ENCODE data around the gene PARN.
A peak's percentile ranks its signal among the peaks of the same experiment; 100 is the strongest.

The PARN gene

DNA sequence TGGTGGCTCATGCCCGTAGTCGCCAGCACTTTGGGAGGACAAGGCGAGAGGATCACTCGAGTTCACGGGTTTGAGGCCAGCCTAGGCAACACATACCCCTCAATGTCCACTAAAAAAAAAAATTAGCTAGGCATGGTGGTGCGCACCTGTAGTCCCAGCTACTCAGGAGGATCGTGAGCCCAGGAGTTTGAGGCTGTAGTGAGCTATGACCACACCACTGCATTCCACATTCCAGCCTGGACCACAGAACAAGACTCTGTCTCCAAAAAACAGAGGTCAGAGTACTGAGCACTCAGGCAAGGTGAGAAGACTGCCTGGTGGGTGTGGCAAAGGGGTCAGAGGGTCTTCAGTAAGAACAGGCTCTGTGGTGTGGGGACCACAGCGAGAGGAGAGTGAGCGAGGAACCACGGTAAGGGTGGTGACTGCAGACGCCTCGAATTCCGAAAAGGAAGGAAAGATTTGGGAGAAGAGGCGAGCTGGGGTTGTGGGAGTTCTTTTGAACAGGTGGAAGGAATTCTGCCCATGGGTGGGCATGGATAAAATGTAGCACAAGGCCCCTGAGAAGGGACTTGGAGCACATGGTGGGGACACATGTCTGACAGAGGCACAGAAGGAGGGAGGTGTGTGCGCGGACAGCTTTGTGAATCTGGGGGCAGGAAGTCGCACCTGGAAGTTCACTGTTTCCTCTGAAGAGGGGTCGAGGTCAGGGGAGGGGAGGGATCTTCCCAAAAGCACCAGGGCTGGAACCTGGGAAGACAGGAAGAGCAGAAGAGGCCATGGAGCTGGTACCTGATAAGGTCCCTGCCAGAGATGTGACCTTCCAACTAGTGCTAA, 134.6 kb downstream of the PARN start:
- DNase-seq = no peak

DNA sequence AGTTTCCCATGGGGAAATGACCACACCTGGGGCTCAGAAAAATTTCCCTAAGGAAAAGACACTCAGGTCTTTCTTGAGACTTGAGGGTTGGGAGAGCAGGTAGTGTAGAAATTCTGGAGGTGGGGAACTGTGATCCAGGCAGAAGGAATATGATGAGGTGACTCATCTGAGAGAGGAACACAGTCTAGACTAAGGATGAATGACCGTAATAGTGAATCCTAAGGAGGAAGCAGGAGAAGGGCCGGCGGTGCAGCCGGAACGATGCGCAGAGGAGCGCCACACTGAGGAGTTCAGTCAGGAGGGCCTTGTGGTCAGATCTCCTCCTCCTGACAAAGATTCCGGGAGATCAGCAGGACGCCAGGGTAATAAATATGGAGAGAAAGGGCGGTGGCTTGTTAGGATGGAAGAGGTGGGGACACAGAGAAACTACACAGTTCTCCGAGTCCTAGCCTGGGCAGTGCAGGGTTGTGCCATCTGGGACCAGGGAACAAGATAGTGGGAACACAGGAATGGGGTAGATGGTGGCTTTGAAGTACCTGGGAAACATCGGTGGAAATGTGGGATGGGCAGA, 135.6 kb downstream of the PARN start:
- no peak for DNase-seq

GRCh38 chr16:14493791-14494190, 136.3 kb downstream of the PARN start:
- DNase-seq = no peak

DNA sequence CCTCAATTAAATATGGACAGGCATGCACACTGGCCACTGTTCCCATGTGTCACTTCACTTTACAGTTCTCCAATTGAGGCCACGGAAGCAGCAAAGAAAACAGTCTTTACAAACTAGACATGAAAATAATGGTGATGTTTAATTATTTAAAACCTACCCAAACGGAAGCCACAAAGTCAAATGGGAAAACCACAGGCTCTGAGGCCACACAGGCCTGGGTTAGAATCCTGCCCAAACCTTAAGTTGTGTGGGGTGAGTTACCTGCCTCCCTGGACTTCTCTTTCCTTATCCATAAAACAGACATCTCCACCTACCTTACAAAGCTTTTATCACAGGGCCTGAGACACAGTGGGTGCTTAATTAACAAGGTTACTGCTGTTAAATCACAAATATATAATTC, 137.4 kb downstream of the PARN start:
- no peak for DNase-seq

GRCh38 chr16:14491861-14492529, 138.1 kb downstream of the PARN start:
- no peak for DNase-seq

DNA sequence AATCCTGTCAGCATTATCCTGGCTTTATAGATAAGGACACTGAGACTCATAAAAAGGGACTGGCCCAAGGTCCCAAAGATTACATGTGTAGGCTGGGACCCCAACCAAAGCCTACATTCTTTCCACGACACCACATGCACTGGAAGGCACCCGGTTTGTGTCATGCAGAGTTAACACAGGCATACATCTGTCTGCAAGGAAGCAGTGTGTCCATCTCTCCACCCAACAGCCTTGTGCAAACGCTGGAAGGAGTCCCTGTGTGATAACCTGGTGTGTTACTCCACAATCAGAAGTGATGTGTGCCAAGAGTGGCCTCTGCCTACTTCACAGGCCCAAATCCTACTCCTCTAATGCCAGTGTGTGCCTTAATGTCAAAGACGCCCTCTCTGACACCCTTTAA, 139.8 kb downstream of the PARN start:
- DNase-seq = no peak

- DNase-seq = peak in 1 of 2 experiments; percentile 36
These were observed 140.6 kb downstream of the PARN start for GRCh38 chr16:14489460-14489859.

DNA sequence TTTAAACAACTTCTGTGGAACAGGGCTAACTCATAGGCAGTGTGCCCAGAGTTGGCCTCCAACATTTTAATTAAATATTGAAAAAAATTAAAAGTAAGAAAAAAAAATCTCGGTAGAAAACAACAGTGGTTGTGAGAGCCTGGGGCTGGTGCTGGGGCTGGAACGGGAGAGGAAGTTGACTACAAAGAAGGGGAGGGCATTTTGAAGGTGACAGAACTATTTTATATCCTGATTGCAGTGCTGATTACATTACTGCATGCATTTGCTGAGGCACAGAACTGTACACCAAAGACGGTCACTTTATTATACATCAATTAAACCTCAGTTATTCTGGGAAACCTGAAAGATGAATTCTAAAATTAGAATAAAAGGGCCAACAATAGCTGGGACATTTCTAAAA, 142.5 kb downstream of the PARN start:
- no peak for DNase-seq

GRCh38 chr16:14486520-14487303, 143.3 kb downstream of the PARN start:
- DNase-seq = no peak

DNA sequence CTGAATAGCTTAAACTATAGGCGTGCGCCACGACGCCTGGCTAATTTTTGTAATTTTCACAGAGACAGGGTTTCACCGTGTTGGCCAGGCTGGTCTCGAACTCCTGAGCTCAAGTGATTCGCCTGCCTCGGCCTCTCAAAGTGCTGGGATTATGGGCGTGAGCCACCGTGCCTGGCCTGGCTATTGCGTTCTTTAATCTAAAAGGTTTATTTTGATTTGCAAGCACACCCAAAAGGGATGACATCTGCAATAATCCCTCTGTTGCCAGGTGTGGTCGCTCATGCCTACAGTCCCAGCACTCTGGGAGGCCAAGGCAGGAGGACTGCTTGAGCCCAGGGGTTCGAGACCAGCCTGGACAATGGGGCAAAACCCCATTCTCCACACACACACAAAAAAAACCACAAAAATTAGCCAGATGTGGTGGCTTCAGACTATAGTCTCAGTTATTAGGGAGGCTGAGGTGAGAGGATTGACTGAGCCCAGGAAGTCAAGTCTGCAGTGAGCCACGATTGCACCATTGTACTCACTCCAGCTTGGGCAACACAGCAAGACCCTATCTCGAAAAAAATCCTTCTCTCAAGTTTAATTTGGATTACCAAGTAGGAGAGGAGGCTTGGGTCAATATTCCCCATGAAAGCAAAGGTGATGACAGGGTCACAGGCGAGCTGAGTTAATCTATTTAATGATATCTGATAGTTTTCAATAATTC, 144.1 kb downstream of the PARN start:
- DNase-seq = no peak

- no peak for DNase-seq
These were observed 144.9 kb downstream of the PARN start for GRCh38 chr16:14485121-14485551.

DNA sequence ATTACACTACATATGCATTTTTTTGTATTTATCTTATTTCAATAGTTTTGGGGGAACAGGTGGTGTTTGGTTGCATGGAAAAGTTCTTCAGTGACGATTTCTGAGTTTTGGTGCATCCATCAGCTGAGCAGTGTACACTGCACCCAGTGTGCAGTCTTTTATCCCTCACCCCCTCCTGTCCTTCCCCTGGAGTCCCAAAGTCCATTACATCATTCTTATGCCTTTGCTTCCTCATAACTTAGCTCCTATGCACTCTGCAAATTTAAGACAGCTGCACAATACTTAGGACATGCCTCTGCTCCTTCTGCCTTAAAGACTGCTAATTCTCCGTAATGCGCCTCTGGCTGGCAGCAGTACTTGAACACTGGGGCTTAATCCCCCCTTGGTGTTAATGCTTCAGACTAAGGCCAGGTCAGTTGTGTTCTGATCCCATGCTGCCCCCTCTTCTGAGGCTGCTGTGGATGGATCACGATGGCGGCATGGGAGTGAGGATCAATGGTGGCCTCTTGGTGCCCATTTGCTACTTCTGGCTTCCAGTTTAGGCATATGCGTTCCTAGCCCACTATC, 146.2 kb downstream of the PARN start:
- DNase-seq = peak in 1 of 2 experiments; percentile 26

- no peak for DNase-seq
These were observed 153.9 kb downstream of the PARN start for GRCh38 chr16:14476183-14476582.

DNA sequence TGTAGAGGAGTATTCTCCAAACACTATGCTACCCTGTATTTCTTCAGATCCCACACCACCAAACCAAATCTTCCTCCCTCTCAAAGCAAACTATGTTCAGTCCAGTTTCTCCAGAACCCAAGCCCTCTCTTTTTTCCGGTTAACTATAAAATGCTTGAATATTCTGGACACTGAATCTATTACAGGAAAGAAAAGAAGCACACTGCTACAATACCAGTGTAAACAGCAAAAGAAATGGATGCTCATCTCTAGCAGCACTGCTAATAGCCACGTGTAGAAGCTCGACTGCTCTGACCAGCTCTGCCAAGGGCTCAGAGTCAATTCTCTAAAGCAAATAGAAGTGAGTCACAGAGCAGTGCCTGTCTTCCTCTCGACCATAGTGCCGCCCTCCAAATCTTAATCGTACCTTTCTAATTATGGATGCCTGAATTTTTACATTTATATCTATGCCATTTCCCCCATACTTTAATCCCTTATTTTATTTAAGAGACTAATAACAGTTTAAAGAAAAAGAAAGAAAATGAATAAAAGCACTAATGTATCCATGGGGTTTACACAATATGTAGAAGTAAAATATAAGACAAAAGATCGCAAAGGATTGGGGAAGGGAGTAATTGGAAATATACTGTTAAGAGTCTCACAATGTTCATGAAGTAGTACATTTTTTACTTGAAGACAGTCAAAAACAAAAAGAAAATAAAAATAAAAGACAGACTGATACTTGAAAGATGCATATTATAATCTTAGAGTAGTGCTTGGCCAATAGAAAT, 154.5 kb downstream of the PARN start:
- DNase-seq = no peak

- no peak for DNase-seq
These were observed 156.6 kb downstream of the PARN start for GRCh38 chr16:14473488-14473887.

DNA sequence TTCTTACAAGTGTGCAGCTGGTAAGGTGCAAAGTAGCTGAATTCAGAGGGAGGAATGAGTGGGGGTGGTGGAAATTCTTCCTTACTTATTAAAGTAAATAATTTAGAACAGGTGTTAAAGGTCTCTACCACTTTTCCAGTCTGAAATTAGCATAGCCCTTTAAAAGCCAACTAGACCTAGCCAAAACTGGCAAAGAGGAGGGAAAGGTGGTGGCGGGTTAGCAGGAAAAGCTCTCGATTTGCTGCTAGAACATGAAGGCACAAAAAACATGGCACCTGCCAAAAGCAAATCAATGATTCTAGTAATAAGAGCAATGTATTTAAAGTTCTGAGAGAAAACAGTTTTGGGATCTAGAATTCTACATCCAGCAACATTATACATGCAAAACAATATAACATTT, 157.7 kb downstream of the PARN start:
- no peak for DNase-seq

- DNase-seq = no peak
These were observed 159.3 kb downstream of the PARN start for GRCh38 chr16:14470788-14471187.

GRCh38 chr16:14465799-14466198, 164.3 kb downstream of the PARN start:
- DNase-seq = no peak

- DNase-seq = no peak
These were observed 165.3 kb downstream of the PARN start for GRCh38 chr16:14464796-14465195.

DNA sequence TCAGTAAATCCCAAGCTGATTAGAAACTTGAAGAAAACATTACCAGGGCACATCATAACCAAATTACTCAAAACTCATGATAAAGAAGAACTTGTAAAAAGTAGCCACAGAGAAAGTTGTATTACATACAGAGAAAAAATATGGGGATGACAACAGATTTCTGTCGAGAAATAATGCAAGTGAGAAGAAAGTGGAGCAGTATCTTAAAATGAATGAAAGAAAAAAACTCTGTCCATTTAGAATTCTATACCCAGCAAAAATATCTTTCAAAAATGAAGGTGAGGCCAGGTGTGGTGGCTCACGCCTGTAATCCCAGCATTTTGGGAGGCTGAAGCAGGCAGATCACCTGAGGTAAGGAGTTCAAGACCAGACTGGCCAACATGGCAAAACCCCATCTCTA, 165.9 kb downstream of the PARN start:
- DNase-seq = no peak

DNA sequence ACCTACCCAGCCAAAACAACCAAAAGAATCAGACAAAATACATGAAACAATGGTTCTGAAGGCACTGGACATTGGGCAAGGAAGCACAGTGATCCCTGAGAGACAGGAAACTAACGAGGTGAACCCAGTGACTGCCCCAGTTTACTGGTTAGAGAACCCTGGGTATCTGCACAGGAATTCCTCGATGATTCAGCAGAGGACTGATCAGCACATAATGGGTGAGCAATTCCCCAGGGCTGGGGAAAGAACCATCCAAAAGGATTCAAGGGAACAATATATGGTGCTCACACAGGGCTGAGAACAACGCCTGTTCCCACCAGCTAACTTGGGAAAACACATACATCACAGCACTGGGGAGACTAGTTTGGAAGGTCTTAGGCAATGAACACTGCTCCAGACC, 167.2 kb downstream of the PARN start:
- no peak for DNase-seq
